Fibroblast of lung (primary cell): ENCODE measurements around the gene FBLIM1. TPM values are rescaled to one million over a fixed set of nuclear protein-coding genes. Genes with fewer than 3 reads are reported as not detected.

Experiments
- DNase-seq, 2 donors: peaks; one replicate each; pipeline versions ENCODE4 v3.0.0 to v3.0.0-alpha.2; 2010; ENCODE audit warnings: low read depth in 2 of 2
- H2AFZ ChIP-seq: 2 replicates; pipeline ENCODE4 v1.5.1; 2012; ENCODE audit warnings: low read length, control low read depth, inconsistent platforms
- H3K27ac ChIP-seq: 2 replicates; pipeline ENCODE4 v1.5.1; 2011; ENCODE audit warnings: low read length, control low read depth; ENCODE audit not compliant: insufficient read depth
- H3K27me3 ChIP-seq: 2 replicates; pipeline ENCODE4 v1.5.1; 2011; ENCODE audit warnings: mild to moderate bottlenecking, low read length; ENCODE audit not compliant: control insufficient read depth, insufficient read depth
- H3K36me3 ChIP-seq: 2 replicates; pipeline ENCODE4 v1.5.1; 2011; ENCODE audit warnings: low read length; ENCODE audit not compliant: control insufficient read depth, insufficient read depth
- H3K4me1 ChIP-seq: 2 replicates; pipeline ENCODE4 v1.5.1; 2011; ENCODE audit warnings: low read length; ENCODE audit not compliant: control insufficient read depth, insufficient read depth; ENCODE audit errors: extremely low read depth
- H3K4me2 ChIP-seq: 2 replicates; pipeline ENCODE4 v1.5.1; 2011; ENCODE audit warnings: low read length, control low read depth; ENCODE audit not compliant: insufficient read depth; ENCODE audit errors: extremely low read depth
- H3K4me3 ChIP-seq, 4 experiments: fragments of 200-600 bp in 1 of 4; sonication (generic) in 1 of 4; replicated peaks in 1 of 4; 2 replicates each; pipeline ENCODE4 v1.5.1; 2011 to 2016; ENCODE audit warnings: low read length in 4 of 4, low read depth in 3 of 4, mild to moderate bottlenecking in 3 of 4, control low read depth in 2 of 4, inconsistent platforms in 1 of 4, mixed read lengths in 1 of 4; ENCODE audit not compliant: insufficient read depth in 1 of 4; ENCODE audit errors: control extremely low read depth in 1 of 4
- H3K79me2 ChIP-seq: 2 replicates; pipeline ENCODE4 v1.5.1; 2012; ENCODE audit warnings: mild to moderate bottlenecking, low read length, inconsistent platforms; ENCODE audit not compliant: control insufficient read depth, insufficient read depth
- H3K9ac ChIP-seq: 2 replicates; pipeline ENCODE4 v1.5.1; 2011; ENCODE audit warnings: mild to moderate bottlenecking, low read length, control low read depth; ENCODE audit not compliant: insufficient read depth
- H3K9me3 ChIP-seq: 2 replicates; pipeline ENCODE4 v1.5.1; 2012; ENCODE audit warnings: low read depth, low read length; ENCODE audit not compliant: control insufficient read depth, insufficient read depth
- H4K20me1 ChIP-seq: 2 replicates; pipeline ENCODE4 v1.5.1; 2011; ENCODE audit warnings: low read length; ENCODE audit not compliant: control insufficient read depth, insufficient read depth; ENCODE audit errors: extremely low read depth
- CTCF ChIP-seq, 2 donors: IDR thresholded peaks in 1 of 2; conservative IDR thresholded peaks in 1 of 2; 1 replicate in 1 of 2; 2 replicates in 1 of 2; pipeline ENCODE4 v1.5.1; 2011 to 2012; ENCODE audit warnings: low read length in 2 of 2, control low read depth in 1 of 2, inconsistent platforms in 1 of 2, low read depth in 1 of 2, mild to moderate bottlenecking in 1 of 2
- EZH2 ChIP-seq: IDR thresholded peaks from 2 replicates; pipeline ENCODE4 v1.5.1; 2012; ENCODE audit warnings: low read length, control low read depth, mild to moderate bottlenecking; ENCODE audit errors: missing control alignments
- polyA plus RNA-seq, 2 donors: library from polyadenylated mRNA; depleted of rRNA in 1 of 2; stranded (reverse) in 1 of 2; unstranded in 1 of 2; fragments of >200 nt; gene quantifications; 2 replicates each; pipeline ENCODE4 v1.2.1, GENCODE V29; 2011 to 2012; ENCODE audit warnings: missing spikeins in 1 of 2
- total RNA-seq: library from RNA; depleted of rRNA; stranded (reverse); fragments of >200 nt; gene quantifications from 2 replicates; pipeline ENCODE4 v1.2.1, GENCODE V29; 2014

FBLIM1 gene
- total and polyA plus RNA-seq, 2 donors (not counting 1 experiment from before 2014, with no cell fraction given), result 17.3 to 86.2 TPM

GRCh38 chr1:15734901-15735300, 23.7 kb upstream of the FBLIM1 start:
- Histone ChIP-seq H3K27ac (no peak overlapping the region), H3K27me3 (no peaks in the 10 kb centered on the region), H3K4me2 (no peak overlapping the region), H4K20me1 (no peaks in the 10 kb centered on the region), H2AFZ (no peak overlapping the region), H3K4me3 (no peak overlapping the region), H3K36me3 (peaks cover 32% of the 10 kb centered on the region), H3K4me1 (no peaks in the 10 kb centered on the region), H3K9ac (no peak overlapping the region), H3K79me2 (no peaks in the 10 kb centered on the region), H3K9me3 (no peaks in the 10 kb centered on the region)
- TF ChIP-seq CTCF (conservative IDR thresholded peaks at IDR 0.05 in 1 of 2, IDR thresholded peaks at IDR 0.05 in 1 of 2; ENCODE audit: low read depth in 1 of 2, low read length in 2 of 2) (no peak), EZH2 (no peak)
- no peak for DNase-seq

DNA sequence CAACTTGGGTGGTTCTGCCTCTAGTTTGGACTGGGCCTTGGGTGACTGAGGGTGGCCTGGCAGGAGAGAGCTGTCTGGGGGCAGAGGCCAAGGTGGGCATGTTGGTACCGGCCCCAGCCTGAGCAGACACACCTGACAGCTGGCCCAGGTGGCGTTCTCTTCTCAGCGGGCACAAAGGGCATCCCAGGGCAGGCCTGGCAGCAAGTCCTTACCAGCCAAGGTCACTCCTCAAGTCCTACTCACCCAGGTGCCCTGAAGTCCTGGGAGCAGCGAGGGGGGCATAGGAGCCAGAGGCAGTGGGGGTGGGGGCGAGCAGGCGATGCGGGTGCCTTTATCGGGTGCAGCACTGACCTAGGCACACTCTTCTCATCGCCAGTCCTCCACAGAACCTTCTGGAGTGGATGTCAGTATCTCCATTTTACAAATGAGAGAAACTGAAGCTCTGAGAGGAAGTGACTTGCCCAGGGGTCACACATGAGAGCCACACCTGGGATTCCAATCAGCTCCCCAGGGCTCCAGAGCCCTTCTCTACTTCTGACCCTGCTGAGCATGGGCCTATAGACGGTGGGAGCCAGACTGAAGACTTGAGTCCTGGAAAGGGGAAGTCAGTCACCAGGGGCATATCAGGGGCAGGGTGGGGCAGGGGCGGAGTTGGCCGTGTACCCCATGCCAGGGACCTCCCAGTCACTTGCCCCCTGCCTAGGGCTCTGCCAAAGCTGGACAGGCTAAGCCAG, 23.1 kb upstream of the FBLIM1 start:
- TF ChIP-seq CTCF (conservative IDR thresholded peaks at IDR 0.05 in 1 of 2, IDR thresholded peaks at IDR 0.05 in 1 of 2; ENCODE audit: low read depth in 1 of 2, low read length in 2 of 2), result no peak
- no peak for TF ChIP-seq EZH2
- Histone ChIP-seq H3K36me3 (peaks cover 31% of the 10 kb centered on the region), H2AFZ (no peak overlapping the region), H4K20me1 (no peaks in the 10 kb centered on the region), H3K27me3 (no peaks in the 10 kb centered on the region), H3K4me2 (no peak overlapping the region), H3K9ac (no peak overlapping the region), H3K9me3 (no peaks in the 10 kb centered on the region), H3K27ac (no peak overlapping the region), H3K79me2 (no peaks in the 10 kb centered on the region), H3K4me3 (no peak overlapping the region), H3K4me1 (no peaks in the 10 kb centered on the region)
- DNase-seq, result no peak

DNA sequence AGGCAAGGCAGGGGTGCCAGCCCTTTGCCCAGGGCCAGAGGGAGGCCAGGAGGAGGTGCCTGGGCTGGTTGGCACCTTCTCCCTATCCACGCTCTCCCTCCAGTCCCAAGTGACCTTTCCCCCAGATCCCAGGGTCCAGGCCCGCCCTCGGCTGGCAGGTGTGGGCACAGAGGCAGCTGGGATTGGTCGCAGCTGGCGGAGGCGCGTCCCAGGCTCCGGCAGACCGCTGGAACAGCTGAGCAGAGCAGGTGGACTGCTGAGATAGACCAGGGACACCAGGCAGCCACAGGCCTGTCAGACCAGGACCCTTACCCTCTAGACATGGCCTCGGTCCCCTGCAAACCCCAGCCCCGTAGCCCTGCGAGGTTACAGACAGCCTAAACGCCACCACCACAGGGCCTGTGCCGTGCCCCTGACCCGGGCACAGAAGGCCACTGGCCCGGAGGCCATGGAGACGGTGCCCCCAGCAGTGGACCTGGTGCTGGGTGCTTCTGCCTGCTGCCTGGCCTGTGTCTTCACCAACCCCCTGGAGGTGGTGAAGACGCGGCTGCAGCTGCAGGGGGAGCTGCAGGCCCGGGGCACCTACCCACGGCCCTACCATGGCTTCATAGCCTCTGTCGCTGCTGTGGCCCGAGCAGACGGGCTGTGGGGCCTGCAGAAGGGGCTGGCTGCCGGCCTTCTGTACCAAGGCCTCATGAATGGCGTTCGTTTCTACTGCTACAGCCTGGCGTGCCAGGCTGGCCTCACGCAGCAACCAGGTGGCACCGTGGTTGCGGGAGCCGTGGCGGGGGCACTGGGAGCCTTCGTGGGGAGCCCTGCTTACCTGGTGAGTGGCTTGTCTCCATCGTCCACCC, 22.3 kb upstream of the FBLIM1 start, which contains the start of gene SLC25A34:
TSS of gene SLC25A34 (plus strand) at position 221 of the 854 bp plus-strand sequence. CDS start at position 449, 228 bp downstream.
- Histone ChIP-seq H3K4me2 (no peak within 1 kb of the TSS), H3K27ac (no peak within 1 kb of the TSS), H4K20me1 (no peaks in the 10 kb centered on the region), H3K9me3 (no peaks in the 10 kb centered on the region), H3K4me3 (no peak within 1 kb of the TSS), H3K36me3 (peaks cover 24% of the 10 kb centered on the region), H3K27me3 (no peaks in the 10 kb centered on the region), H3K79me2 (no peaks in the 10 kb centered on the region), H3K4me1 (no peaks in the 10 kb centered on the region), H2AFZ (no peak within 1 kb of the TSS), H3K9ac (no peak within 1 kb of the TSS)
- no peak for TF ChIP-seq EZH2
- no peak for TF ChIP-seq CTCF (conservative IDR thresholded peaks at IDR 0.05 in 1 of 2, IDR thresholded peaks at IDR 0.05 in 1 of 2; ENCODE audit: low read depth in 1 of 2, low read length in 2 of 2)
- DNase-seq, result no peak
